Right lobe of liver (tissue), 4 donors: Measurements from ENCODE around the gene DCST2.

Experiments used
- POLR2A ChIP-seq: fragments of 450-650 bp; IDR thresholded peaks from one replicate; pipeline ENCODE4 v1.6.1; 2017; ENCODE audit warnings: antibody characterized with exemption, mild to moderate bottlenecking
- TF ChIP-seq, protein P1 (sequence below), 4 donors: fragments of 200-600 bp in 3 of 4; fragments of 450-650 bp in 1 of 4; IDR thresholded peaks; one replicate each; pipeline versions ENCODE4 v1.5.1 to v1.8.0; 2016 to 2022; ENCODE audit warnings: antibody characterized with exemption in 4 of 4, mild to moderate bottlenecking in 2 of 4
- donor health status: DM: no; HTN: no; CAD: no.
- donor health status: DM: no; HTN: no; CAD: no.
- donor health status: DM: no; HTN: yes; CAD: no.

GRCh38 chr1:155039308-155039669 lies 5.7 kb upstream of the DCST2 start:
- TF ChIP-seq, protein P1, sequence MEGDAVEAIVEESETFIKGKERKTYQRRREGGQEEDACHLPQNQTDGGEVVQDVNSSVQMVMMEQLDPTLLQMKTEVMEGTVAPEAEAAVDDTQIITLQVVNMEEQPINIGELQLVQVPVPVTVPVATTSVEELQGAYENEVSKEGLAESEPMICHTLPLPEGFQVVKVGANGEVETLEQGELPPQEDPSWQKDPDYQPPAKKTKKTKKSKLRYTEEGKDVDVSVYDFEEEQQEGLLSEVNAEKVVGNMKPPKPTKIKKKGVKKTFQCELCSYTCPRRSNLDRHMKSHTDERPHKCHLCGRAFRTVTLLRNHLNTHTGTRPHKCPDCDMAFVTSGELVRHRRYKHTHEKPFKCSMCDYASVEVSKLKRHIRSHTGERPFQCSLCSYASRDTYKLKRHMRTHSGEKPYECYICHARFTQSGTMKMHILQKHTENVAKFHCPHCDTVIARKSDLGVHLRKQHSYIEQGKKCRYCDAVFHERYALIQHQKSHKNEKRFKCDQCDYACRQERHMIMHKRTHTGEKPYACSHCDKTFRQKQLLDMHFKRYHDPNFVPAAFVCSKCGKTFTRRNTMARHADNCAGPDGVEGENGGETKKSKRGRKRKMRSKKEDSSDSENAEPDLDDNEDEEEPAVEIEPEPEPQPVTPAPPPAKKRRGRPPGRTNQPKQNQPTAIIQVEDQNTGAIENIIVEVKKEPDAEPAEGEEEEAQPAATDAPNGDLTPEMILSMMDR (IDR thresholded peaks at IDR 0.05), result no peak
- no peak for TF ChIP-seq POLR2A
